BJ (cell line): ENCODE data around the gene MCRIP2. TPM values are rescaled to one million over a fixed set of nuclear protein-coding genes. Genes with fewer than 3 reads are reported as not detected.

Experiments used
- CTCF ChIA-PET: fragments of 350-600 bp; formaldehyde crosslinking; extraction: SDS; loops from one replicate; lab custom pipeline; 2021; ENCODE audit warnings: antibody characterized with exemption, inconsistent platforms; lab: Yijun Ruan, JAX
- POLR2A ChIA-PET: fragments of 300-600 bp; sonication (Branson Sonifier 250); formaldehyde crosslinking; extraction: SDS; loops from one replicate; lab custom pipeline; 2021; ENCODE audit warnings: antibody characterized with exemption; lab: Charles Lee
- DNase-seq: peaks from one replicate; pipeline ENCODE4 v3.0.0-alpha.2; 2011; ENCODE audit warnings: low read depth
- H3K27me3 ChIP-seq: 2 replicates; pipeline ENCODE4 v1.6.0; 2011; ENCODE audit warnings: low read length; ENCODE audit not compliant: control insufficient read depth, insufficient read depth
- H3K36me3 ChIP-seq: 2 replicates; pipeline ENCODE4 v1.5.1; 2011; ENCODE audit warnings: low read length; ENCODE audit not compliant: control insufficient read depth, insufficient read depth
- H3K4me3 ChIP-seq: 2 replicates; pipeline ENCODE4 v1.5.1; 2011; ENCODE audit warnings: low read depth, mild to moderate bottlenecking, control low read depth, low read length
- polyA plus RNA-seq: library from polyadenylated mRNA; depleted of rRNA; stranded (reverse); fragments of >200 nt; gene quantifications from 2 replicates; pipeline ENCODE4 v1.2.3, GENCODE V29; 2011
- TF ChIP-seq, protein P1 (sequence below): IDR thresholded peaks from 2 replicates; pipeline ENCODE4 v1.5.1; 2011; ENCODE audit warnings: low read depth, mild to moderate bottlenecking, control low read depth, inconsistent platforms, low read length, moderate library complexity; ENCODE audit not compliant: insufficient read depth

MCRIP2 gene
- polyA plus RNA-seq, 1 experiment, result 16.5 TPM

DNA sequence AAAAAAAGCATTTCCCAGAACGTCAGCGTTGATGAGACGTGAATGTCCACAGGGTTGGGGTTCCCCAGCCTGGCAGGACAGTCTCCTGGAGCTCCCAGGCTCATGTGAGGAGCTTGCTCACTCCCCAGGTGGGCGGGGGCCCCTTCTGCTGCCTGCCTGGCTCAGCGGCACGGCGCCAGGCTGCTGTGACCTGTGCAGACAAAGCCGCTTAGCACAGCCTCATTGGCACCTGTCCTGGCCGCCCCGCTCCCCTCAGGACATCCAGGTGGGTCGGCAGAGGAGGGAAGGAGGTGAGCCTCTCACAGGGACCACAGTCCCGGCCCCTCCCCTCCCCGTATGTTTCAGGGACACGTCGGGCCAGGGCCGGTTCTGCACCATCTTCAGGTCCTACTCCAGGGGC lies 23.8 kb upstream of the MCRIP2 start:
- Histone ChIP-seq H3K4me3 (no peak overlapping the region), H3K27me3 (no peaks in the 10 kb centered on the region), H3K36me3 (peaks cover 1% of the 10 kb centered on the region; the same call in 1 of the 2 replicates)
- CTCF ChIA-PET, result no interaction called here
- DNase-seq, result no peak
- TF ChIP-seq, protein P1, sequence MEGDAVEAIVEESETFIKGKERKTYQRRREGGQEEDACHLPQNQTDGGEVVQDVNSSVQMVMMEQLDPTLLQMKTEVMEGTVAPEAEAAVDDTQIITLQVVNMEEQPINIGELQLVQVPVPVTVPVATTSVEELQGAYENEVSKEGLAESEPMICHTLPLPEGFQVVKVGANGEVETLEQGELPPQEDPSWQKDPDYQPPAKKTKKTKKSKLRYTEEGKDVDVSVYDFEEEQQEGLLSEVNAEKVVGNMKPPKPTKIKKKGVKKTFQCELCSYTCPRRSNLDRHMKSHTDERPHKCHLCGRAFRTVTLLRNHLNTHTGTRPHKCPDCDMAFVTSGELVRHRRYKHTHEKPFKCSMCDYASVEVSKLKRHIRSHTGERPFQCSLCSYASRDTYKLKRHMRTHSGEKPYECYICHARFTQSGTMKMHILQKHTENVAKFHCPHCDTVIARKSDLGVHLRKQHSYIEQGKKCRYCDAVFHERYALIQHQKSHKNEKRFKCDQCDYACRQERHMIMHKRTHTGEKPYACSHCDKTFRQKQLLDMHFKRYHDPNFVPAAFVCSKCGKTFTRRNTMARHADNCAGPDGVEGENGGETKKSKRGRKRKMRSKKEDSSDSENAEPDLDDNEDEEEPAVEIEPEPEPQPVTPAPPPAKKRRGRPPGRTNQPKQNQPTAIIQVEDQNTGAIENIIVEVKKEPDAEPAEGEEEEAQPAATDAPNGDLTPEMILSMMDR, result no peak
- POLR2A ChIA-PET, result no interaction called here

DNA sequence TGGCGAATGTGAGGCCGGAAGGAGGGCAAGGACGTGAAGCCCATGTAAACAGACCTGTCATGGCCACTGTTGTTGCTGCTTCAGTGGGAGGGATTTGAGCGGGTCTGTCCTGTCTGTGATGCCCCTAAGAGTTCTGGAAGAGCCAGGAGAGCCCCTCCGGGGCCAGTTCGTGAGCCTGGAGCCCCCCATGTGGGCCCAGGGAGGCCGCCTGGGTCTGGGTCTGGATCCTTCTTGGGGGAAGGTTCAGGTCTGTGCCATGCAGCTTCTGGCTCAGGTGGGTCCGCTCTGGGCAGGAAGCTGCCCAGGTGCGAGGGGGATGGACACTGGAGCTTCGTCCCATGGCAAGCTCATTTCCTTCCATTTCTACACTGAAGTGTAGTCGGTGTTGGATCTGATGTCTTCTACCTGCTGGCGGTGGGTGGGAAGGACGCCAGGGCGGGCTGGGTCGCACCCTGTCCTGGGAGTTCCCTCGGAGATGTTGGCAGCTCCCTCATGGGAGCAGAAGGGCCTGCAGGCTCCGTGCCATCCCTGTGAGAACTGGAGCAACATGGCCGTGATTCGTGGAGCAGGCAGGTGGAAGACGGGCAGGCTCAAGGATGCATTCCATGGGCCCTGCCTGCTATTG lies 22.0 kb upstream of the MCRIP2 start:
- CTCF ChIA-PET, result no interaction called here
- TF ChIP-seq, protein P1, result no peak
- DNase-seq, result no peak
- POLR2A ChIA-PET, result no interaction called here
- H3K36me3 ChIP-seq, result peaks cover 1% of the 10 kb centered on the region; the same call in 1 of the 2 replicates
- no peaks in the 10 kb centered on the region for H3K27me3 ChIP-seq
- H3K4me3 ChIP-seq, result no peak overlapping the region

DNA sequence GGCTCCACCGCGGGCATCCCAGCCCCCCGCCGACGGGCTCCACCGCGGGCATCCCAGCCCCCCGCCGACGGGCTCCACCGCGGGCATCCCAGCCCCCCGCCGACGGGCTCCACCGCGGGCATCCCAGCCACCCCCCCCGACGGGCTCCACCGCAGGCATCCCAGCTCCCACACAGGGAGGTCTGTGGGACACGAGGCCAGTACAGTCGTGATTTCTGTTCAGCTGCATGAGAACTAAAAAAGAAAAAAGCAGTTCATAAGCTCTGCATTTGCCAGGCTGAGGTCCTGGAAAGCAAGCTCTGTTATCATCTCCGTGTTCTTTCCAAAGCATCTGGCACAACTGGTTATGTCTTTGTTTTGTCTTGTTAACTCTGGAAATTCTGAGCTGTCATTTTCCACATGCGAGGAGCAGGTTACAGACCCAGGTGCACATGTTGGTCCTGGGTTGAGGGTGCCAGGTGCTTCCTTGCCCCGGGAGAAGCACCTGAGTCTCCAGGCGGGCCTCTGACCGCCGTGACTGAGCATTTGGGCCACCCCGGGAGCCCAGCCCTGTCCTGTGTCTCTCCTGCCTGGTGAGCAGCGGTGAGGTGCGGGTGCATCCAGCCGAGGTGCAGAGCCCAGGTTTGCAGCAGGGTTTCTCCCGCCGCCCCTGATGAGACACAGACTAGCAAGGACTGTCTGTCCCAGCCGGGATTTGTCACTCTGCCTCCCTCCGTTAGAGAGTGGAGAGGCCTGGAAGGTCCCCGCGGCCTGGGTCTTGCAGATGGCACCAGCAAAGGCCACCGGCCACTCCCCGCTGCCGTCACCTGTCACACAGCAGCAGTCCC lies 20.7 kb upstream of the MCRIP2 start:
- TF ChIP-seq, protein P1, result no peak
- DNase-seq, result no peak
- Histone ChIP-seq H3K36me3 (peaks cover 1% of the 10 kb centered on the region; the same call in 1 of the 2 replicates), H3K4me3 (no peak overlapping the region), H3K27me3 (no peaks in the 10 kb centered on the region)
- CTCF ChIA-PET, result interaction anchor here (1.0 to 1.6 kb wide), 2 partner anchors 35 to 74 kb away, joined by 3 read pairs; no protein-coding TSS in a partner anchor
- POLR2A ChIA-PET, result no interaction called here

DNA sequence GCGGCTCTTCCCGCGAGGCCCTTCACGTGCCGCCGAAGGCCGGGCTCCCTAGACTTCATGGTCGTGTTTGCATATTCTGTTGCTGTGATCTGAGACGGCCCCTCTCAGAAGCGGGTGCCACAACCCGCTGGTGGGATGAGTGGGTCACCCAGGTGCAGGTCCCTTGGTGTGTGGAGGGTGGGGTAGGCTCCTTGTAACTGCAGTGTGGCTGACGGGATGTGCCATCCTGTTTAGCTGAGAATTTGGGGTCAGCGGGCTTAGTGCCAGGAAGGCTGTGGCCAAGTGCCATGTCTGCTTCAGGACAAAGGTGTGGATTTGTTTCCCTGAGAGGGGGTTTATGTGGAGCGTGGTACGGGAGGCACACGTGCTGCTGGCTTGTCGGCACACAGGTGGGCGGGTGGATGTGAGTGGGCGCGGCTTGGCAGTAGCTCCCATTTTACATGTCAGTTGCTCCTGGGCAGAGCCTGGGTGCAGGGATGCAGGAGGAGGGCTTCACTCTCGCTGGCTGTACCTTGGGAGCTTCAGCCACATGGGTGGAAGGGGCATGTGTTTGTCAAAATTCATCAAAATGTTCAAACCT lies 20.0 kb upstream of the MCRIP2 start:
- ChIA-PET POLR2A (no interaction called here), CTCF (interaction anchor here (1.0 to 1.7 kb wide), 3 partner anchors 21 to 75 kb away, joined by 3 to 5 read pairs (median 3); no protein-coding TSS in a partner anchor)
- Histone ChIP-seq H3K36me3 (peaks cover 1% of the 10 kb centered on the region; the same call in 1 of the 2 replicates), H3K4me3 (no peak overlapping the region), H3K27me3 (no peaks in the 10 kb centered on the region)
- no peak for DNase-seq
- TF ChIP-seq, protein P1, result no peak

DNA sequence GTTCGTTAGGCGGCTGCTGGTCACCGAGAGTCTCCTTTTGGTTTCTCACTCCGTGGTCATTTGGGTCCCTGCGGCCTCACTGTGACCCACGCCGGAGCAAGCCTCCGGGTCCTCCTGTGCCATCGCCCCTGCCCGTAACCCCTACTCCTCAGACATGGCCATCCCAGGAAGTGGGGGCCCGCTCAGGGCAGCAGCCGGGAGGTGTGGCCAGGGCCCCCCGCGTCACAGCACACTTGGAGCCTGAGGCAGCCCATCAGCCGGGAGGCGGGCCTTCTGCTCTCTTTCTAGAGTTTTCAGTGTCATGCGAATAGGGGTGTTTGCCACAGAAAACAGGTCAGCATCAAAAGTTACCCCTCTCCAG lies 18.7 kb upstream of the MCRIP2 start:
- Histone ChIP-seq H3K36me3 (peaks cover 3% of the 10 kb centered on the region), H3K4me3 (no peak overlapping the region), H3K27me3 (no peaks in the 10 kb centered on the region)
- POLR2A ChIA-PET, result no interaction called here
- DNase-seq, result no peak
- CTCF ChIA-PET, result interaction anchor here (1.7 kb wide), 1 partner anchor 22 kb away, joined by 5 read pairs; no protein-coding TSS in a partner anchor
- TF ChIP-seq, protein P1, result no peak
